HepG2 (cell line): ENCODE results near the gene INO80B. TPM values are rescaled to one million over a fixed set of nuclear protein-coding genes. Genes with fewer than 3 reads are reported as not detected.
A peak's percentile ranks its signal among the peaks of the same experiment; 100 is the strongest.

ENCODE experiments used
- AHR ChIP-seq: IDR thresholded peaks from 2 replicates; pipeline ENCODE4 v1.6.1; 2018; ENCODE audit warnings: missing genetic modification reagents, missing compliant biosample characterization
- HMGXB4 ChIP-seq, 2 experiments: sonication (generic) in 1 of 2; formaldehyde crosslinking in 1 of 2; IDR thresholded peaks; 2 replicates each; pipeline versions ENCODE4 v1.4.0 to v1.6.1; 2018 to 2020; ENCODE audit warnings: missing genetic modification reagents in 2 of 2, borderline replicate concordance in 1 of 2, low read depth in 1 of 2, mild to moderate bottlenecking in 1 of 2, missing biosample characterization in 1 of 2
- HNF1A ChIP-seq, 2 experiments: sonication (generic) in 1 of 2; formaldehyde crosslinking in 1 of 2; IDR thresholded peaks; 2 replicates each; pipeline versions ENCODE4 v1.4.0 to v1.6.1; 2016 to 2020; ENCODE audit warnings: borderline replicate concordance in 1 of 2, low read depth in 1 of 2, mild to moderate bottlenecking in 1 of 2, missing genetic modification reagents in 1 of 2
- HNRNPH1 ChIP-seq: fragments of 200-400 bp; formaldehyde crosslinking; optimal IDR thresholded peaks from 2 replicates; pipeline ENCODE3; 2017; ENCODE audit warnings: mild to moderate bottlenecking, low read depth, low read length
- IRX3 ChIP-seq: sonication (generic); formaldehyde crosslinking; IDR thresholded peaks from 2 replicates; pipeline ENCODE4 v1.8.1; 2023; ENCODE audit warnings: mild to moderate bottlenecking, low read depth, missing genetic modification reagents, borderline replicate concordance
- KLF11 ChIP-seq: IDR thresholded peaks from 2 replicates; pipeline ENCODE4 v1.6.1; 2016; ENCODE audit warnings: missing compliant biosample characterization
- MEIS1 ChIP-seq: sonication (generic); formaldehyde crosslinking; IDR thresholded peaks from 2 replicates; pipeline ENCODE4 v1.9.0; 2021; ENCODE audit warnings: mild to moderate bottlenecking, missing genetic modification reagents, moderate library complexity, borderline replicate concordance
- MTA3 ChIP-seq: sonication (generic); formaldehyde crosslinking; IDR thresholded peaks from 2 replicates; pipeline ENCODE4 v1.4.0; 2020; ENCODE audit warnings: missing genetic modification reagents
- POLR2AphosphoS2 ChIP-seq: IDR thresholded peaks from 2 replicates; pipeline ENCODE4 v1.6.1; 2011; ENCODE audit warnings: low read depth, low read length, improper control_type of control experiment
- SNRNP70 ChIP-seq: fragments of 200-400 bp; formaldehyde crosslinking; IDR thresholded peaks from 2 replicates; pipeline ENCODE4 v1.6.1; 2017; ENCODE audit warnings: mild to moderate bottlenecking, low read depth, low read length, moderate library complexity
- TARDBP ChIP-seq: sonication (generic); formaldehyde crosslinking; IDR thresholded peaks from 2 replicates; pipeline ENCODE4 v1.8.0; 2022; ENCODE audit warnings: mild to moderate bottlenecking, missing genetic modification reagents
- TFE3 ChIP-seq: IDR thresholded peaks from 2 replicates; pipeline ENCODE4 v1.6.1; 2016
- U2AF1 ChIP-seq: fragments of 200-400 bp; formaldehyde crosslinking; optimal IDR thresholded peaks from 2 replicates; pipeline ENCODE3; 2017; ENCODE audit warnings: mild to moderate bottlenecking, low read depth, low read length
- ZBTB25 ChIP-seq: IDR thresholded peaks from 2 replicates; pipeline ENCODE4 v1.6.1; 2018; ENCODE audit warnings: missing genetic modification reagents
- ZNF280D ChIP-seq: sonication (generic); formaldehyde crosslinking; IDR thresholded peaks from 2 replicates; pipeline ENCODE4 v1.5.1; 2020; ENCODE audit warnings: mild to moderate bottlenecking, missing genetic modification reagents
- ZNF775 ChIP-seq: sonication (generic); formaldehyde crosslinking; IDR thresholded peaks from 2 replicates; pipeline ENCODE4 v1.4.0; 2020; ENCODE audit warnings: missing genetic modification reagents, mild to moderate bottlenecking, moderate library complexity, borderline replicate concordance
- polyA plus RNA-seq, 8 experiments: library from polyadenylated mRNA; depleted of rRNA in 3 of 8; stranded (reverse) in 7 of 8; unstranded in 1 of 8; fragments of >200 nt; fragmentation: Illumina TruSeq in 4 of 8; extraction: Trizol in 4 of 8; gene quantifications; 2 replicates each; pipeline versions ENCODE4 v1.2.1 to v1.2.3, GENCODE V29; 2011 to 2016; ENCODE audit warnings: low read depth in 4 of 8, missing spikeins in 1 of 8, mixed read lengths in 1 of 8; ENCODE audit not compliant: insufficient read depth in 1 of 8
- total RNA-seq, 5 experiments: library from RNA; depleted of rRNA; stranded (reverse); fragments of >200 nt; fragmentation: Illumina TruSeq; extraction: Trizol; gene quantifications; 2 replicates each; pipeline ENCODE4 v1.2.3, GENCODE V29; 2016; ENCODE audit warnings: low read depth in 1 of 5

INO80B gene
- total and polyA plus RNA-seq, 2 of the 13 experiments (the other 11 are each of a cell fraction or from before 2014, with no cell fraction given): 6.2 to 14.5 TPM

GRCh38 chr2:74413001-74413698 is 41.7 kb upstream of the INO80B start (continued):
- TF ChIP-seq HMGXB4 (CRISPR knock-in tag; IDR thresholded peaks at IDR 0.05; ENCODE audit: borderline replicate concordance in 1 of 2, low read depth in 1 of 2) (no peak), ZBTB25 (peak; percentile 40; the same call in 1 of the 2 replicates), HNF1A (IDR thresholded peaks at IDR 0.05; ENCODE audit: low read depth) (peak; percentile 8; the same call in 1 of the 2 replicates), HNF1A (CRISPR knock-in tag; IDR thresholded peaks at IDR 0.05; ENCODE audit: borderline replicate concordance) (no peak), IRX3 (CRISPR knock-in tag) (no peak), U2AF1 (no peak), AHR (CRISPR knock-in tag) (no peak), HNRNPH1 (no peak), KLF11 (no peak), ZNF280D (CRISPR knock-in tag) (no peak), ZNF775 (CRISPR knock-in tag) (no peak), TFE3 (peak; percentile 13; the same call in 1 of the 2 replicates), MEIS1 (CRISPR knock-in tag) (no peak), SNRNP70 (no peak), POLR2AphosphoS2 (no peak), TARDBP (no peak), MTA3 (CRISPR knock-in tag) (no peak)
